Caco-2 (cell line): ENCODE data around the gene CUL4A. TPM values are rescaled to one million over a fixed set of nuclear protein-coding genes. Genes with fewer than 3 reads are reported as not detected.

Experiments
- BruUV-seq: library from RNA; stranded (reverse); fragments of 400-500 nt; replicated peaks from 2 replicates; lab custom pipeline; 2021; lab: Mats Ljungman, UMichigan
- CTCF ChIA-PET: fragments of 300-600 bp; sonication (Branson Sonifier 250); formaldehyde crosslinking; loops from one replicate; lab custom pipeline; 2022; ENCODE audit warnings: antibody characterized with exemption; lab: Charles Lee
- POLR2A ChIA-PET: fragments of 300-600 bp; sonication (Branson Sonifier 250); formaldehyde crosslinking; loops from one replicate; lab custom pipeline; 2022; ENCODE audit warnings: antibody characterized with exemption; lab: Charles Lee
- DNase-seq, 2 experiments: peaks; one replicate each; pipeline versions ENCODE4 v3.0.0 to v3.0.0-alpha.2; 2020 to 2022
- H3K27me3 ChIP-seq: replicated peaks from 2 replicates; pipeline ENCODE4 v1.6.0; 2011; ENCODE audit warnings: low read length; ENCODE audit not compliant: control insufficient read depth, insufficient read depth
- H3K36me3 ChIP-seq: 2 replicates; pipeline ENCODE4 v1.5.1; 2011; ENCODE audit warnings: low read length; ENCODE audit not compliant: control insufficient read depth, insufficient read depth
- H3K4me1 ChIP-seq: fragments of 250-450 bp; sonication (Bioruptor Pico); 2 replicates; pipeline ENCODE4 v1.5.1; 2020; ENCODE audit warnings: mild to moderate bottlenecking
- H3K4me3 ChIP-seq: 2 replicates; pipeline ENCODE4 v1.5.1; 2011; ENCODE audit warnings: low read depth, mild to moderate bottlenecking, control low read depth, low read length
- H3K9me3 ChIP-seq: fragments of 250-450 bp; sonication (Bioruptor Pico); 2 replicates; pipeline ENCODE4 v1.5.1; 2020; ENCODE audit warnings: mild to moderate bottlenecking, moderate library complexity
- H3K27ac Mint-ChIP-seq: one replicate; pipeline ENCODE4 v1.8.0; 2022; ENCODE audit warnings: mixed read lengths; ENCODE audit not compliant: unreplicated experiment
- H3K27me3 Mint-ChIP-seq: one replicate; pipeline ENCODE4 v1.8.0; 2022; ENCODE audit warnings: mixed read lengths; ENCODE audit not compliant: insufficient read depth, unreplicated experiment
- H3K36me3 Mint-ChIP-seq: one replicate; pipeline ENCODE4 v1.8.0; 2022; ENCODE audit warnings: mild to moderate bottlenecking, mixed read lengths; ENCODE audit not compliant: insufficient read depth, unreplicated experiment
- H3K4me1 Mint-ChIP-seq: one replicate; pipeline ENCODE4 v1.8.0; 2022; ENCODE audit warnings: low read depth, mixed read lengths; ENCODE audit not compliant: unreplicated experiment
- H3K4me3 Mint-ChIP-seq: one replicate; pipeline ENCODE4 v1.8.0; 2022; ENCODE audit warnings: mild to moderate bottlenecking, moderate library complexity, mixed read lengths; ENCODE audit not compliant: unreplicated experiment
- H3K9me3 Mint-ChIP-seq: one replicate; pipeline ENCODE4 v1.8.0; 2022; ENCODE audit warnings: mixed read lengths; ENCODE audit not compliant: unreplicated experiment
- CTCF ChIP-seq, 2 experiments: fragments of 200-600 bp in 1 of 2; IDR thresholded peaks; 1 replicate in 1 of 2; 2 replicates in 1 of 2; pipeline versions ENCODE4 v1.5.1 to v1.8.0; 2011 to 2022; ENCODE audit warnings: antibody characterized with exemption in 1 of 2, control low read depth in 1 of 2, inconsistent platforms in 1 of 2, low read depth in 1 of 2, low read length in 1 of 2, mild to moderate bottlenecking in 1 of 2, moderate library complexity in 1 of 2; ENCODE audit not compliant: insufficient read depth in 1 of 2, severe bottlenecking in 1 of 2, unreplicated experiment in 1 of 2
- intact Hi-C: fragments of 100-400 bp; cut with micrococcal nuclease; formaldehyde crosslinking; loops from one replicate; pipeline ENCODE4 v1.10.0; 2022; ENCODE audit not compliant: unreplicated experiment
- total RNA-seq: library from RNA; stranded (reverse); gene quantifications from 2 replicates; pipeline ENCODE4 v1.2.3, GENCODE V29; 2022

The CUL4A gene
- total RNA-seq, 1 experiment from 2014 or later: 125 TPM

DNA sequence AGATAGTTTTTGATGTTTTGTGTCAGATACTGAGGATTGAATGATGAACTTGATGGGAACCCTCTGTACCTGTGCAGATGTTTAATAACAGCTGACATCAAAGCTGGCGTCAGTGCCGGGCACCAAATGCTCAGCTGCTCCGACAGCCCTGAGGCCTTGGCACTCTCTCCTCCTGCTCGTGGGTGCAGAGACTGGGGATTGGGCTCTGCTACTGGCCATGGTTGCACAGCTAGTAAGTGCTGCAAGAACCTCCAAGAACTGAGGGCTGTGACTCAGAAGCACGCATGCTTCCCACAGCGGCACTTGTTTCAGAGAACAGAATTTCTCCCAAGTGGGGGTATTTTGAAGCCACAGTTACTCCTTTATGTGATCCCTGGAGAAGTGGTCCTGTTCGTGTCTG lies 93.6 kb downstream of the CUL4A start:
- H3K9me3 Mint-ChIP-seq: no peaks in the 10 kb centered on the region
- H3K4me1 ChIP-seq: peaks cover 5% of the 10 kb centered on the region
- no peaks in the 10 kb centered on the region for H3K27me3 Mint-ChIP-seq
- no peaks in the 10 kb centered on the region for H3K27me3 ChIP-seq
- no TSS peak for BruUV-seq
- no peaks in the 10 kb centered on the region; the same call in 1 of the 2 replicates for H3K36me3 ChIP-seq
- H3K9me3 ChIP-seq: no peaks in the 10 kb centered on the region
- CTCF ChIA-PET: no interaction called here
- no peak overlapping the region for H3K4me3 ChIP-seq
- H3K4me3 Mint-ChIP-seq: no peak overlapping the region
- POLR2A ChIA-PET: no interaction called here
- H3K4me1 Mint-ChIP-seq: no peaks in the 10 kb centered on the region
- intact Hi-C loops: no loop called here
- no peak for TF ChIP-seq CTCF (IDR thresholded peaks at IDR 0.05; ENCODE audit: insufficient read depth in 1 of 2, low read depth in 1 of 2, low read length in 1 of 2, severe bottlenecking in 1 of 2, unreplicated experiment in 1 of 2)
- H3K27ac Mint-ChIP-seq: no peak overlapping the region
- DNase-seq: no peak
- H3K36me3 Mint-ChIP-seq: peaks cover 7% of the 10 kb centered on the region

DNA sequence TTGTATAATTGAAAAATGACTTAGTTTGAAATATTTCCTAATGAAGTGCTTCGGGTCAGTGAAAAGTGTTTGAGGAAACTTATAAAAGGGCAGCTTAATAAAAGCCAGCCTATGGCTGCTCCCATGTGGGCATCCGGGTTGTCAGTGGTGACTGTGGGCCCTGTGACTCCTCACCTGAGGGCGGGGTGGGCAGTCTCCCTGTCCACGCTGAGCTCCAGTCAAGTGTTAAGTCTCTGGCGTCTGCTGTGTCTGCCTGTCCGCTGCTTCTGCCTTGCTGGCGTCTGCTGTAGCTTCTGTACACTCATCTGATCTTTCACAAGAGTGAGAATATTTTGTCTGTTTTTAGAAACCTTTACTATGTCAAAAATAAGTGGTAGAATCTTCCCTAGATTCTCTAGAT lies 94.7 kb downstream of the CUL4A start:
- Histone ChIP-seq H3K9me3 (no peaks in the 10 kb centered on the region), H3K4me3 (no peak overlapping the region), H3K27me3 (no peaks in the 10 kb centered on the region), H3K36me3 (no peaks in the 10 kb centered on the region; the same call in 1 of the 2 replicates), H3K4me1 (peaks cover 5% of the 10 kb centered on the region)
- CTCF ChIA-PET: no interaction called here
- BruUV-seq: no TSS peak
- Mint-ChIP-seq H3K36me3 (peaks cover 6% of the 10 kb centered on the region), H3K4me3 (no peak overlapping the region), H3K4me1 (no peaks in the 10 kb centered on the region), H3K27ac (no peak overlapping the region), H3K9me3 (no peaks in the 10 kb centered on the region), H3K27me3 (no peaks in the 10 kb centered on the region)
- intact Hi-C loops: no loop called here
- POLR2A ChIA-PET: no interaction called here
- no peak for DNase-seq
- TF ChIP-seq CTCF (IDR thresholded peaks at IDR 0.05; ENCODE audit: insufficient read depth in 1 of 2, low read depth in 1 of 2, low read length in 1 of 2, severe bottlenecking in 1 of 2, unreplicated experiment in 1 of 2): no peak

DNA sequence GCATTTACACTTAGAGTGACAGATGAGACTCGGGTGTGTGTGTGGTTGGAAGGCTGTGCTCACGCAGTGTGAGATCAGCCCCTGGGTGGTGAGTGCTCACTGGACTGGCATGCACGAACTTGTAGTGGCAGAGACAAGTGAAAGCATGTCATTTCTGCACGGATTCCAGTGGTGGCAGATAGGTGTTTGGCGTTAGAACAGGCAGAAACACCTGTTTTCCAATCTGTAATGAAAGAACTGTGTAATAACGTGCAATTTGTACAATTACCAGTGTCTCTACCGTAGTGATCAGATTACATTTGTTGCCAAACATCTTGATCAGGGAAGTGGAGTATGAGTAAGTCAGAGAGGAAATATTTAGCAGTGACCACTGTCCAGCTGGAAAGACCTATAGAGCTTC lies 95.8 kb downstream of the CUL4A start:
- TF ChIP-seq CTCF (IDR thresholded peaks at IDR 0.05; ENCODE audit: insufficient read depth in 1 of 2, low read depth in 1 of 2, low read length in 1 of 2, severe bottlenecking in 1 of 2, unreplicated experiment in 1 of 2): no peak
- H3K36me3 Mint-ChIP-seq: peaks cover 12% of the 10 kb centered on the region
- ChIA-PET POLR2A (no interaction called here), CTCF (no interaction called here)
- no peak overlapping the region for H3K27ac Mint-ChIP-seq
- Histone ChIP-seq H3K4me3 (no peak overlapping the region), H3K4me1 (no peaks in the 10 kb centered on the region), H3K9me3 (no peaks in the 10 kb centered on the region), H3K27me3 (no peaks in the 10 kb centered on the region), H3K36me3 (no peaks in the 10 kb centered on the region; the same call in 1 of the 2 replicates)
- intact Hi-C loops: no loop called here
- no TSS peak for BruUV-seq
- H3K27me3 Mint-ChIP-seq: no peaks in the 10 kb centered on the region
- no peak overlapping the region for H3K4me3 Mint-ChIP-seq
- H3K4me1 Mint-ChIP-seq: no peaks in the 10 kb centered on the region
- no peak for DNase-seq
- no peaks in the 10 kb centered on the region for H3K9me3 Mint-ChIP-seq
